ENCODE results near the gene RRM2. TPM values are rescaled to one million over a fixed set of nuclear protein-coding genes. Genes with fewer than 3 reads are reported as not detected.

The RRM2 gene
- total RNA-seq, 1 donor from 2014 or later = 28.3 TPM

GRCh38 chr2:10172033-10172871 is 49.7 kb downstream of the RRM2 start:
- H3K4me1 Mint-ChIP-seq (ENCODE audit: unreplicated experiment) = peaks cover 29% of the 10 kb centered on the region
- no peaks in the 10 kb centered on the region for H3K27me3 Mint-ChIP-seq (ENCODE audit: unreplicated experiment)
- peak; percentile 84 for DNase-seq (ENCODE audit: extremely low spot score, unreplicated experiment)
- TF ChIP-seq CTCF (IDR thresholded peaks at IDR 0.05) = no peak
- no peak overlapping the region for H3K4me3 Mint-ChIP-seq (ENCODE audit: unreplicated experiment)
- no peaks in the 10 kb centered on the region for H3K36me3 Mint-ChIP-seq (ENCODE audit: unreplicated experiment)
- H3K27ac Mint-ChIP-seq (ENCODE audit: unreplicated experiment) = no peak overlapping the region
- no peaks in the 10 kb centered on the region for H3K9me3 Mint-ChIP-seq (ENCODE audit: unreplicated experiment)

- Mint-ChIP-seq H3K9me3 (ENCODE audit: unreplicated experiment) (no peaks in the 10 kb centered on the region), H3K4me3 (ENCODE audit: unreplicated experiment) (no peak overlapping the region), H3K27me3 (ENCODE audit: unreplicated experiment) (no peaks in the 10 kb centered on the region), H3K4me1 (ENCODE audit: unreplicated experiment) (peaks cover 19% of the 10 kb centered on the region), H3K36me3 (ENCODE audit: unreplicated experiment) (no peaks in the 10 kb centered on the region), H3K27ac (ENCODE audit: unreplicated experiment) (no peak overlapping the region)
- no peak for DNase-seq (ENCODE audit: extremely low spot score, unreplicated experiment)
- TF ChIP-seq CTCF (IDR thresholded peaks at IDR 0.05) = no peak
These were observed 50.9 kb downstream of the RRM2 start for GRCh38 chr2:10173258-10174005.

- Mint-ChIP-seq H3K27ac (ENCODE audit: unreplicated experiment) (no peak overlapping the region), H3K27me3 (ENCODE audit: unreplicated experiment) (no peaks in the 10 kb centered on the region), H3K4me3 (ENCODE audit: unreplicated experiment) (no peak overlapping the region), H3K9me3 (ENCODE audit: unreplicated experiment) (no peaks in the 10 kb centered on the region), H3K4me1 (ENCODE audit: unreplicated experiment) (peaks cover 15% of the 10 kb centered on the region), H3K36me3 (ENCODE audit: unreplicated experiment) (no peaks in the 10 kb centered on the region)
- no peak for DNase-seq (ENCODE audit: extremely low spot score, unreplicated experiment)
- no peak for TF ChIP-seq CTCF (IDR thresholded peaks at IDR 0.05)
These were observed 51.6 kb downstream of the RRM2 start for GRCh38 chr2:10174173-10174572.

DNA sequence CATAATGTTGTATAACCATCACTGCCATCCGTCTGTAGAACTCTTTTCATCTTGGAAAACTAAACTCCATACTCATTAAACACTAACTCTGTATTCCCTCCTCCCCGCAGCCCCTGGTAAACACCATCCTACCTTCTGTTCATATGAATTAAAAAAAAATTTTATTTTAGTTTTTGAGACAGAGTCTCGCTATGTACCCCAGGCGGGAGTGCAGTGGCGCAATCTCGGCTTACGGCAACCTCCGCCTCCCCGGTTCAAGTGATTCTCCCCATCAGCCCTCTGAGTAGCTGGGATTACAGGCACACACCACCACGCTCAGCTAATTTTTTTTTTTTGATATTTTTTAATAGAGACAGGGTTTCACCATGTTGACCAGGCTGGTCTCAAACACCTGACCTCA is 52.9 kb downstream of the RRM2 start:
- Mint-ChIP-seq H3K27ac (ENCODE audit: unreplicated experiment) (no peak overlapping the region), H3K4me1 (ENCODE audit: unreplicated experiment) (peaks cover 3% of the 10 kb centered on the region), H3K4me3 (ENCODE audit: unreplicated experiment) (no peak overlapping the region), H3K9me3 (ENCODE audit: unreplicated experiment) (no peaks in the 10 kb centered on the region), H3K27me3 (ENCODE audit: unreplicated experiment) (no peaks in the 10 kb centered on the region), H3K36me3 (ENCODE audit: unreplicated experiment) (no peaks in the 10 kb centered on the region)
- TF ChIP-seq CTCF (IDR thresholded peaks at IDR 0.05) = no peak
- no peak for DNase-seq (ENCODE audit: extremely low spot score, unreplicated experiment)

DNA sequence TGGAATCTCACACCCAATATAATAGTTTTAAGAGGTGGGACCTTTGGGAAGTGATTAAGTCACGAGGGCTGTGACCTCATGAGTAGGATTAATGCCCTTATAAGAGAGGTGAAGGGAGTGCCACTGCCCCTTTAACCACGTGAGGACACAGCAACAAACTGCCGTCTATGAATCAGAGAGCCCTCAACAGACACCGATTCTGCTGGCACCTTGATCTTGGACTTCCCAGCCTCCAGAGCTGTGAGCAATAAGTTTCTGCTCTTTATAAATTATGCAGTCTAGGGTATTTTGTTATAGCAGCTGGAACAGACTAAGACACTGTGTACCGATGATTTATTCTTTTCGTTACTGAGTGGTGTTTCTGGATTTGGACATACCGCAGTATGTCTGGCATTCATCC is 56.2 kb downstream of the RRM2 start:
- no peak for TF ChIP-seq CTCF (IDR thresholded peaks at IDR 0.05)
- no peak overlapping the region for H3K4me3 Mint-ChIP-seq (ENCODE audit: unreplicated experiment)
- DNase-seq (ENCODE audit: extremely low spot score, unreplicated experiment) = no peak
- H3K27ac Mint-ChIP-seq (ENCODE audit: unreplicated experiment) = no peak overlapping the region
- no peaks in the 10 kb centered on the region for H3K4me1 Mint-ChIP-seq (ENCODE audit: unreplicated experiment)
- peaks cover 5% of the 10 kb centered on the region for H3K9me3 Mint-ChIP-seq (ENCODE audit: unreplicated experiment)
- no peaks in the 10 kb centered on the region for H3K27me3 Mint-ChIP-seq (ENCODE audit: unreplicated experiment)
- no peaks in the 10 kb centered on the region for H3K36me3 Mint-ChIP-seq (ENCODE audit: unreplicated experiment)

Data from osteocyte (in vitro differentiated cells).